ENCODE data around the gene PLCL1.

PLCL1 gene

GRCh38 chr2:197852108-197852507 is 47.7 kb downstream of the PLCL1 start:
- no peak overlapping the region for H3K9ac ChIP-seq (ENCODE audit: low read depth in 1 of 2, low read length in 2 of 2)
- H3K9me3 ChIP-seq (ENCODE audit: control insufficient read depth in 1 of 2, low read length in 2 of 2), result no peaks in the 10 kb centered on the region
- H3K4me3 ChIP-seq (ENCODE audit: low read depth in 1 of 2, low read length in 2 of 2), result no peak overlapping the region
- H3K36me3 ChIP-seq (ENCODE audit: control insufficient read depth in 1 of 2, insufficient read depth in 2 of 2, low read length in 2 of 2), result no peaks in the 10 kb centered on the region
- H3K27me3 ChIP-seq (ENCODE audit: control insufficient read depth in 1 of 2, insufficient read depth in 2 of 2, low read length in 2 of 2), result no peaks in the 10 kb centered on the region
- no peaks in the 10 kb centered on the region for H3K4me1 ChIP-seq (ENCODE audit: control insufficient read depth in 1 of 2, insufficient read depth in 2 of 2, low read length in 2 of 2)
- H3K27ac ChIP-seq (ENCODE audit: low read depth, low read length), result no peak overlapping the region

DNA sequence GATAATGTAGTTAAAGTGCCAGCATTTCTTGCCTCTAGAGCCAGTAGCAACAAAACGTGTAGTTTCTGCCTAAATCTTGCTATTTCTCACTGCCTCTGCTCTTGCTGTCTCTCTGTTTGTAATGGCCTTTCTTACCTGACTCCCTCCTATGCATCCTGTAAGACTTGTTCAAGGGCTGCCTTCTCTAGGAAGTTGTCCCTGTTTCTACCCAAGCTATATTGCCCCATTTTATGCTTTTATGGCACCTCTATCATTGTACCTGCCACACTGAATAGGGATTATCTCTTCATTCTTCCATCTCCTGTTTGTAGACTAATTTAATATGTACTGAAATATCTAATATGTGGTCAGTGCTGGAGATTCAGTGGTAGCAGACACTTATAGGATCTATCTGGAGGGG is 49.2 kb downstream of the PLCL1 start:
- Histone ChIP-seq H3K4me1 (ENCODE audit: control insufficient read depth in 1 of 2, insufficient read depth in 2 of 2, low read length in 2 of 2) (no peaks in the 10 kb centered on the region), H3K9ac (ENCODE audit: low read depth in 1 of 2, low read length in 2 of 2) (no peak overlapping the region), H3K27ac (ENCODE audit: low read depth, low read length) (no peak overlapping the region), H3K9me3 (ENCODE audit: control insufficient read depth in 1 of 2, low read length in 2 of 2) (no peaks in the 10 kb centered on the region), H3K36me3 (ENCODE audit: control insufficient read depth in 1 of 2, insufficient read depth in 2 of 2, low read length in 2 of 2) (no peaks in the 10 kb centered on the region), H3K27me3 (ENCODE audit: control insufficient read depth in 1 of 2, insufficient read depth in 2 of 2, low read length in 2 of 2) (no peaks in the 10 kb centered on the region), H3K4me3 (ENCODE audit: low read depth in 1 of 2, low read length in 2 of 2) (no peak overlapping the region)

GRCh38 chr2:197857476-197858107 is 53.2 kb downstream of the PLCL1 start:
- Histone ChIP-seq H3K9ac (ENCODE audit: low read depth in 1 of 2, low read length in 2 of 2) (no peak overlapping the region), H3K9me3 (ENCODE audit: control insufficient read depth in 1 of 2, low read length in 2 of 2) (no peaks in the 10 kb centered on the region), H3K36me3 (ENCODE audit: control insufficient read depth in 1 of 2, insufficient read depth in 2 of 2, low read length in 2 of 2) (no peaks in the 10 kb centered on the region), H3K4me3 (ENCODE audit: low read depth in 1 of 2, low read length in 2 of 2) (no peak overlapping the region), H3K27ac (ENCODE audit: low read depth, low read length) (no peak overlapping the region), H3K27me3 (ENCODE audit: control insufficient read depth in 1 of 2, insufficient read depth in 2 of 2, low read length in 2 of 2) (no peaks in the 10 kb centered on the region), H3K4me1 (ENCODE audit: control insufficient read depth in 1 of 2, insufficient read depth in 2 of 2, low read length in 2 of 2) (no peaks in the 10 kb centered on the region)

DNA sequence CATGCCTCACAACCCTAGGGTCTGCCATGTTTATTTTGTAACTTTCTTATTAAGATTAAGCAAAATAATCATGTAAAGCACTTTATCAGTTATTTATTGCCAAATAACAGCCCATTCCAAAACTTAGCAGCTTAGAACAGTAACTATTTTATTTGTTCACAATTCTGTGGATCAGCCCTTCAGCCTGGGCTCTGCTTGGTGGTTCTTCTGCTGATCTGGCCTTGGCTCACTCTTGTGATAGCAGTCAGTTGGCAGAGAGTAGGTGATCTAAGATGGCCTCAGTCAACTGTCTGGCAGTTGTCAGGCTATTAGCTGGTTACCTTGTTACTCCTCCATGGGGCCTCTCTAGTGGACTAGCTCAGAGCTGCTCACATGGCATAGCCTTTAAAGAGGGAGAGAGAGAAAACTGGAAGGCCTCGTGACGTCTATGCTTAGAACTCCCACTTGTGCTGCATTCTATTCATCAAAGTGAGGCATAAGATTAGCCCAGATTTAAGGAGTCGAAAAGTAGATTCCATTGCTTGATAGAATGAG is 54.3 kb downstream of the PLCL1 start:
- H3K27me3 ChIP-seq (ENCODE audit: control insufficient read depth in 1 of 2, insufficient read depth in 2 of 2, low read length in 2 of 2), result no peaks in the 10 kb centered on the region
- H3K4me1 ChIP-seq (ENCODE audit: control insufficient read depth in 1 of 2, insufficient read depth in 2 of 2, low read length in 2 of 2), result no peaks in the 10 kb centered on the region
- no peaks in the 10 kb centered on the region for H3K9me3 ChIP-seq (ENCODE audit: control insufficient read depth in 1 of 2, low read length in 2 of 2)
- no peak overlapping the region for H3K4me3 ChIP-seq (ENCODE audit: low read depth in 1 of 2, low read length in 2 of 2)
- H3K27ac ChIP-seq (ENCODE audit: low read depth, low read length), result no peak overlapping the region
- no peaks in the 10 kb centered on the region for H3K36me3 ChIP-seq (ENCODE audit: control insufficient read depth in 1 of 2, insufficient read depth in 2 of 2, low read length in 2 of 2)
- H3K9ac ChIP-seq (ENCODE audit: low read depth in 1 of 2, low read length in 2 of 2), result no peak overlapping the region

- Histone ChIP-seq H3K27ac (ENCODE audit: low read depth, low read length) (no peak overlapping the region), H3K36me3 (ENCODE audit: control insufficient read depth in 1 of 2, insufficient read depth in 2 of 2, low read length in 2 of 2) (no peaks in the 10 kb centered on the region), H3K4me1 (ENCODE audit: control insufficient read depth in 1 of 2, insufficient read depth in 2 of 2, low read length in 2 of 2) (no peaks in the 10 kb centered on the region), H3K4me3 (ENCODE audit: low read depth in 1 of 2, low read length in 2 of 2) (no peak overlapping the region), H3K9me3 (ENCODE audit: control insufficient read depth in 1 of 2, low read length in 2 of 2) (no peaks in the 10 kb centered on the region), H3K27me3 (ENCODE audit: control insufficient read depth in 1 of 2, insufficient read depth in 2 of 2, low read length in 2 of 2) (no peaks in the 10 kb centered on the region), H3K9ac (ENCODE audit: low read depth in 1 of 2, low read length in 2 of 2) (no peak overlapping the region)
These were observed 58.0 kb downstream of the PLCL1 start for GRCh38 chr2:197862246-197862955.

- no peak overlapping the region for H3K27ac ChIP-seq (ENCODE audit: low read depth, low read length)
- no peaks in the 10 kb centered on the region for H3K9me3 ChIP-seq (ENCODE audit: control insufficient read depth in 1 of 2, low read length in 2 of 2)
- no peaks in the 10 kb centered on the region for H3K27me3 ChIP-seq (ENCODE audit: control insufficient read depth in 1 of 2, insufficient read depth in 2 of 2, low read length in 2 of 2)
- H3K4me1 ChIP-seq (ENCODE audit: control insufficient read depth in 1 of 2, insufficient read depth in 2 of 2, low read length in 2 of 2), result no peaks in the 10 kb centered on the region
- H3K9ac ChIP-seq (ENCODE audit: low read depth in 1 of 2, low read length in 2 of 2), result no peak overlapping the region
- H3K36me3 ChIP-seq (ENCODE audit: control insufficient read depth in 1 of 2, insufficient read depth in 2 of 2, low read length in 2 of 2), result no peaks in the 10 kb centered on the region
- H3K4me3 ChIP-seq (ENCODE audit: low read depth in 1 of 2, low read length in 2 of 2), result no peak overlapping the region
These were observed 59.4 kb downstream of the PLCL1 start for GRCh38 chr2:197863744-197864143.

- H3K27ac ChIP-seq (ENCODE audit: low read depth, low read length), result no peak overlapping the region
- no peaks in the 10 kb centered on the region for H3K27me3 ChIP-seq (ENCODE audit: control insufficient read depth in 1 of 2, insufficient read depth in 2 of 2, low read length in 2 of 2)
- no peaks in the 10 kb centered on the region for H3K36me3 ChIP-seq (ENCODE audit: control insufficient read depth in 1 of 2, insufficient read depth in 2 of 2, low read length in 2 of 2)
- H3K4me1 ChIP-seq (ENCODE audit: control insufficient read depth in 1 of 2, insufficient read depth in 2 of 2, low read length in 2 of 2), result no peaks in the 10 kb centered on the region
- no peak overlapping the region for H3K4me3 ChIP-seq (ENCODE audit: low read depth in 1 of 2, low read length in 2 of 2)
- H3K9ac ChIP-seq (ENCODE audit: low read depth in 1 of 2, low read length in 2 of 2), result no peak overlapping the region
- H3K9me3 ChIP-seq (ENCODE audit: control insufficient read depth in 1 of 2, low read length in 2 of 2), result no peaks in the 10 kb centered on the region
These were observed 62.1 kb downstream of the PLCL1 start for GRCh38 chr2:197866455-197866854.

GRCh38 chr2:197867033-197867432 is 62.6 kb downstream of the PLCL1 start:
- Histone ChIP-seq H3K27ac (ENCODE audit: low read depth, low read length) (no peak overlapping the region), H3K9ac (ENCODE audit: low read depth in 1 of 2, low read length in 2 of 2) (no peak overlapping the region), H3K9me3 (ENCODE audit: control insufficient read depth in 1 of 2, low read length in 2 of 2) (no peaks in the 10 kb centered on the region), H3K4me3 (ENCODE audit: low read depth in 1 of 2, low read length in 2 of 2) (no peak overlapping the region), H3K36me3 (ENCODE audit: control insufficient read depth in 1 of 2, insufficient read depth in 2 of 2, low read length in 2 of 2) (no peaks in the 10 kb centered on the region), H3K27me3 (ENCODE audit: control insufficient read depth in 1 of 2, insufficient read depth in 2 of 2, low read length in 2 of 2) (no peaks in the 10 kb centered on the region), H3K4me1 (ENCODE audit: control insufficient read depth in 1 of 2, insufficient read depth in 2 of 2, low read length in 2 of 2) (no peaks in the 10 kb centered on the region)

GRCh38 chr2:197867624-197868023 is 63.2 kb downstream of the PLCL1 start:
- no peak overlapping the region for H3K4me3 ChIP-seq (ENCODE audit: low read depth in 1 of 2, low read length in 2 of 2)
- H3K36me3 ChIP-seq (ENCODE audit: control insufficient read depth in 1 of 2, insufficient read depth in 2 of 2, low read length in 2 of 2), result no peaks in the 10 kb centered on the region
- H3K27ac ChIP-seq (ENCODE audit: low read depth, low read length), result no peak overlapping the region
- H3K9me3 ChIP-seq (ENCODE audit: control insufficient read depth in 1 of 2, low read length in 2 of 2), result no peaks in the 10 kb centered on the region
- H3K4me1 ChIP-seq (ENCODE audit: control insufficient read depth in 1 of 2, insufficient read depth in 2 of 2, low read length in 2 of 2), result no peaks in the 10 kb centered on the region
- H3K27me3 ChIP-seq (ENCODE audit: control insufficient read depth in 1 of 2, insufficient read depth in 2 of 2, low read length in 2 of 2), result no peaks in the 10 kb centered on the region
- no peak overlapping the region for H3K9ac ChIP-seq (ENCODE audit: low read depth in 1 of 2, low read length in 2 of 2)

- H3K9ac ChIP-seq (ENCODE audit: low read depth in 1 of 2, low read length in 2 of 2), result no peak overlapping the region
- no peaks in the 10 kb centered on the region for H3K27me3 ChIP-seq (ENCODE audit: control insufficient read depth in 1 of 2, insufficient read depth in 2 of 2, low read length in 2 of 2)
- no peaks in the 10 kb centered on the region for H3K36me3 ChIP-seq (ENCODE audit: control insufficient read depth in 1 of 2, insufficient read depth in 2 of 2, low read length in 2 of 2)
- H3K4me1 ChIP-seq (ENCODE audit: control insufficient read depth in 1 of 2, insufficient read depth in 2 of 2, low read length in 2 of 2), result no peaks in the 10 kb centered on the region
- H3K4me3 ChIP-seq (ENCODE audit: low read depth in 1 of 2, low read length in 2 of 2), result no peak overlapping the region
- H3K9me3 ChIP-seq (ENCODE audit: control insufficient read depth in 1 of 2, low read length in 2 of 2), result no peaks in the 10 kb centered on the region
- H3K27ac ChIP-seq (ENCODE audit: low read depth, low read length), result no peak overlapping the region
These were observed 63.8 kb downstream of the PLCL1 start for GRCh38 chr2:197868206-197868605.
